GM23338 (cell line): ENCODE results near the gene STRN. TPM values are rescaled to one million over a fixed set of nuclear protein-coding genes. Genes with fewer than 3 reads are reported as not detected.

Experiments used
- ATAC-seq: fragments of 200-7000 bp; cut with Tn5 transposase; 3 replicates; pipeline ENCODE4 v1.9.1; 2020
- DNase-seq: peaks from one replicate; pipeline ENCODE4 v3.0.0-alpha.2; 2015; ENCODE audit warnings: low spot score
- H2AFZ ChIP-seq: fragments of 200-600 bp; sonication (generic); 2 replicates; pipeline ENCODE4 v1.8.0; 2016; ENCODE audit warnings: antibody characterized with exemption, mild to moderate bottlenecking, moderate library complexity
- H3F3A ChIP-seq: fragments of 200-600 bp; sonication (generic); replicated peaks from 2 replicates; pipeline ENCODE4 v1.8.0; 2017; ENCODE audit warnings: antibody characterized with exemption, mixed run types, low read depth
- H3K27ac ChIP-seq: fragments of 200-600 bp; sonication (generic); 2 replicates; pipeline ENCODE4 v1.6.1; 2016; ENCODE audit warnings: low read depth
- H3K27me3 ChIP-seq: fragments of 200-600 bp; sonication (generic); 2 replicates; pipeline ENCODE4 v1.8.0; 2016; ENCODE audit warnings: mild to moderate bottlenecking, mixed run types, moderate library complexity; ENCODE audit not compliant: insufficient read depth
- H3K36me3 ChIP-seq: fragments of 200-600 bp; sonication (generic); 2 replicates; pipeline ENCODE4 v1.8.0; 2016; ENCODE audit warnings: mild to moderate bottlenecking; ENCODE audit not compliant: insufficient read depth
- H3K4me1 ChIP-seq: fragments of 200-600 bp; sonication (generic); 2 replicates; pipeline ENCODE4 v1.8.0; 2016; ENCODE audit warnings: mild to moderate bottlenecking, moderate library complexity; ENCODE audit not compliant: insufficient read depth
- H3K4me2 ChIP-seq: fragments of 200-600 bp; sonication (generic); 2 replicates; pipeline ENCODE4 v1.7.1; 2017; ENCODE audit warnings: mixed run types
- H3K4me3 ChIP-seq: fragments of 200-600 bp; sonication (generic); 2 replicates; pipeline ENCODE4 v1.6.1; 2016; ENCODE audit warnings: mixed run types
- H3K79me2 ChIP-seq: fragments of 200-600 bp; sonication (generic); replicated peaks from 2 replicates; pipeline ENCODE4 v1.8.0; 2017; ENCODE audit warnings: mild to moderate bottlenecking; ENCODE audit not compliant: insufficient read depth
- H3K9me2 ChIP-seq: fragments of 200-600 bp; sonication (generic); 2 replicates; pipeline ENCODE4 v1.8.0; 2017; ENCODE audit not compliant: insufficient read depth
- H4K20me1 ChIP-seq: fragments of 200-600 bp; sonication (generic); replicated peaks from 2 replicates; pipeline ENCODE4 v1.8.0; 2017; ENCODE audit warnings: mild to moderate bottlenecking; ENCODE audit not compliant: insufficient read depth
- H3K27ac Mint-ChIP-seq: 2 replicates; pipeline ENCODE4 v1.8.0; 2020; ENCODE audit warnings: inconsistent platforms, mild to moderate bottlenecking, moderate library complexity, mixed read lengths
- H3K27me3 Mint-ChIP-seq: 3 replicates; pipeline ENCODE4 v1.8.0; 2022; ENCODE audit warnings: low read depth, mild to moderate bottlenecking, moderate library complexity, mixed read lengths, inconsistent platforms; ENCODE audit not compliant: insufficient read depth, poor library complexity
- H3K36me3 Mint-ChIP-seq: 3 replicates; pipeline ENCODE4 v1.8.0; 2021; ENCODE audit warnings: low read depth, mild to moderate bottlenecking, inconsistent platforms, moderate library complexity, mixed read lengths
- H3K4me1 Mint-ChIP-seq: 3 replicates; pipeline ENCODE4 v1.8.0; 2020; ENCODE audit warnings: mild to moderate bottlenecking, inconsistent platforms, mixed read lengths
- H3K4me3 Mint-ChIP-seq: 3 replicates; pipeline ENCODE4 v1.8.0; 2021; ENCODE audit warnings: moderate library complexity, mild to moderate bottlenecking, inconsistent platforms, mixed read lengths
- H3K9me3 Mint-ChIP-seq: 3 replicates; pipeline ENCODE4 v1.8.0; 2020; ENCODE audit warnings: moderate library complexity, mild to moderate bottlenecking, inconsistent platforms, mixed read lengths
- CREB1 ChIP-seq: fragments of 250-450 bp; sonication (Bioruptor Pico); IDR thresholded peaks from 2 replicates; pipeline ENCODE4 v1.5.0; 2020; ENCODE audit warnings: low read depth, mild to moderate bottlenecking, moderate library complexity
- CTCF ChIP-seq, 2 experiments: fragments of 200-600 bp in 1 of 2; sonication (generic) in 1 of 2; conservative IDR thresholded peaks; 2 replicates each; pipeline versions ENCODE4 v1.5.1 to v1.6.1; 2016 to 2017; ENCODE audit warnings: antibody characterized with exemption in 2 of 2, low read depth in 2 of 2, mild to moderate bottlenecking in 2 of 2, moderate library complexity in 1 of 2
- NANOG ChIP-seq: IDR thresholded peaks from 2 replicates; pipeline ENCODE4 v1.6.1; 2016; ENCODE audit warnings: antibody characterized with exemption, borderline replicate concordance
- POLR2AphosphoS5 ChIP-seq: IDR thresholded peaks from 2 replicates; pipeline ENCODE4 v1.6.1; 2016; ENCODE audit warnings: antibody characterized with exemption, low read depth
- ZNF331 ChIP-seq: fragments of 250-450 bp; sonication (Bioruptor Pico); IDR thresholded peaks from 2 replicates; pipeline ENCODE4 v1.5.0; 2020; ENCODE audit warnings: low read depth, mild to moderate bottlenecking, moderate library complexity
- long read RNA-seq: library from polyadenylated mRNA; unstranded; transcript quantifications from one replicate; pipeline ENCODE4 v2.0.0, GENCODE V29; 2020; ENCODE audit not compliant: unreplicated experiment
- polyA plus RNA-seq: library from polyadenylated mRNA; unstranded; fragments of >200 nt; fragmentation: Nextera tagmentation; extraction: Ambion mirVana; gene quantifications from 2 replicates; pipeline ENCODE4 v1.2.1, GENCODE V29; 2016
- total RNA-seq: library from RNA; depleted of rRNA; stranded (reverse); fragments of >200 nt; shearing (Covaris generic); gene quantifications from 2 replicates; pipeline ENCODE4 v1.2.3, GENCODE V29; 2014; rRNA removed
- TF ChIP-seq, protein P1 (sequence below): IDR thresholded peaks from one replicate; pipeline ENCODE4 v1.6.1; 2018; ENCODE audit warnings: antibody characterized with exemption; ENCODE audit not compliant: unreplicated experiment
- TF ChIP-seq, protein P2 (sequence below): IDR thresholded peaks from 2 replicates; pipeline ENCODE4 v1.6.1; 2016; ENCODE audit warnings: antibody characterized with exemption

The STRN gene, protein sequence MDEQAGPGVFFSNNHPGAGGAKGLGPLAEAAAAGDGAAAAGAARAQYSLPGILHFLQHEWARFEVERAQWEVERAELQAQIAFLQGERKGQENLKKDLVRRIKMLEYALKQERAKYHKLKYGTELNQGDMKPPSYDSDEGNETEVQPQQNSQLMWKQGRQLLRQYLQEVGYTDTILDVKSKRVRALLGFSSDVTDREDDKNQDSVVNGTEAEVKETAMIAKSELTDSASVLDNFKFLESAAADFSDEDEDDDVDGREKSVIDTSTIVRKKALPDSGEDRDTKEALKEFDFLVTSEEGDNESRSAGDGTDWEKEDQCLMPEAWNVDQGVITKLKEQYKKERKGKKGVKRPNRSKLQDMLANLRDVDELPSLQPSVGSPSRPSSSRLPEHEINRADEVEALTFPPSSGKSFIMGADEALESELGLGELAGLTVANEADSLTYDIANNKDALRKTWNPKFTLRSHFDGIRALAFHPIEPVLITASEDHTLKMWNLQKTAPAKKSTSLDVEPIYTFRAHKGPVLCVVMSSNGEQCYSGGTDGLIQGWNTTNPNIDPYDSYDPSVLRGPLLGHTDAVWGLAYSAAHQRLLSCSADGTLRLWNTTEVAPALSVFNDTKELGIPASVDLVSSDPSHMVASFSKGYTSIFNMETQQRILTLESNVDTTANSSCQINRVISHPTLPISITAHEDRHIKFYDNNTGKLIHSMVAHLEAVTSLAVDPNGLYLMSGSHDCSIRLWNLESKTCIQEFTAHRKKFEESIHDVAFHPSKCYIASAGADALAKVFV
- total RNA-seq (34.0 and 34.5 TPM in 2 replicates), polyA plus RNA-seq (15.0 and 16.1 TPM in 2 replicates)
- long read RNA-seq, partial matches to known transcripts = 4 of 9 reads
- long read RNA-seq, other reads (novel, unspliced or antisense) = 5 of 9 reads

DNA sequence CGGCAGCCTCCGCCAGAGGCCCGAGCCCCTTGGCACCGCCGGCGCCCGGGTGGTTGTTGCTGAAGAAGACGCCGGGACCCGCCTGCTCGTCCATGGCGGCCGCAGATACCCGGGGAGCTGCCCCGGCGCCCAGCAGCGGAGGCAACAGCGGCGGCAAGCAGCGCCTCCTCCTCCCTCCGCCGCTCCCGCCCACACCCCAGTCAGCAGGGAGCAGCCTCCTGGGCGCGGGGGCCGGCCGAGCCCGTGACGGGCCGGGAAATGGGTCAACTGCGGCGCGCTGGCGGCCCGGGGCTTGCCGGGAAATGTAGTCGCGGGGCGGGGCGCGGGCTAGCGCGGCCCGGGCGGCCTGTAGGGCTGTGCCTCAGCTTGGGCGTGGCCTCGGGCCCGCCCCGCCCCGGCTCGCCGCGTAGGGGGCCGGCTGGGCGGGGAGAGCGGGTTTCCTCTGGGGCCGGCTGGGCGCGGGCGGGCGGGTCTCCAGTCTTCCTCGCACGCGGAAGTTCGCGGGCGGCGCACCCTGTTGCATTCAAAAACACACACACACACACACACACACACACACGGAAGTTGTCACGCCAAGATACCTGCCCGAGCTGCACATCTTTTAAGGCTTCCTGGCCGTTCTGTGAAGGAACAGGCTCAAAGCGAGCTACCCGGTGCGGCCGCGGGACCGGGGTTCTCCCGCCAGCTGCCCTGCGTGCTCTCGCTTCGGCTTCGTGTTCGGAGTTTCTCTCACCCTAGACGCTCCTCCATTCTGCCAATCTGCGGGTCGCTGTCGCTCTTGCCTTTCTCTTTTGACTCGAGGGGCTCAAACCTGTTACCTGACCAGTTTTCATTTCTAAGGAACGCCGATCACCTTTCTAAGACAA lies at the start of gene STRN:
Gene STRN, minus strand, starts transcription at position 167 of the 866 bp plus-strand sequence. Its CDS starts 73 bp downstream, at position 94.
- Histone ChIP-seq H3K4me1 (peaks cover 46% of the 10 kb centered on the region), H3K79me2 (peaks cover 35% of the 10 kb centered on the region), H3K36me3 (no peaks in the 10 kb centered on the region), H2AFZ (peak within 1 kb of the TSS; percentile 73; the same call in 1 of the 2 replicates), H3K4me2 (peak within 1 kb of the TSS; percentile 81), H3K4me3 (peak within 1 kb of the TSS; percentile 92), H3K9me2 (no peaks in the 10 kb centered on the region), H3K27ac (peak within 1 kb of the TSS; percentile 95), H4K20me1 (no peaks in the 10 kb centered on the region), H3K27me3 (no peaks in the 10 kb centered on the region), H3F3A (no peaks in the 10 kb centered on the region; the same call in 1 of the 2 replicates)
- peak within 1 kb of the TSS; percentile 74 for H3K27ac Mint-ChIP-seq
- H3K27me3 Mint-ChIP-seq = peaks cover 16% of the 10 kb centered on the region
- H3K4me1 Mint-ChIP-seq = peaks cover 55% of the 10 kb centered on the region
- H3K9me3 Mint-ChIP-seq = no peaks in the 10 kb centered on the region
- ATAC-seq = peak; percentile 85
- TF ChIP-seq, protein P1, sequence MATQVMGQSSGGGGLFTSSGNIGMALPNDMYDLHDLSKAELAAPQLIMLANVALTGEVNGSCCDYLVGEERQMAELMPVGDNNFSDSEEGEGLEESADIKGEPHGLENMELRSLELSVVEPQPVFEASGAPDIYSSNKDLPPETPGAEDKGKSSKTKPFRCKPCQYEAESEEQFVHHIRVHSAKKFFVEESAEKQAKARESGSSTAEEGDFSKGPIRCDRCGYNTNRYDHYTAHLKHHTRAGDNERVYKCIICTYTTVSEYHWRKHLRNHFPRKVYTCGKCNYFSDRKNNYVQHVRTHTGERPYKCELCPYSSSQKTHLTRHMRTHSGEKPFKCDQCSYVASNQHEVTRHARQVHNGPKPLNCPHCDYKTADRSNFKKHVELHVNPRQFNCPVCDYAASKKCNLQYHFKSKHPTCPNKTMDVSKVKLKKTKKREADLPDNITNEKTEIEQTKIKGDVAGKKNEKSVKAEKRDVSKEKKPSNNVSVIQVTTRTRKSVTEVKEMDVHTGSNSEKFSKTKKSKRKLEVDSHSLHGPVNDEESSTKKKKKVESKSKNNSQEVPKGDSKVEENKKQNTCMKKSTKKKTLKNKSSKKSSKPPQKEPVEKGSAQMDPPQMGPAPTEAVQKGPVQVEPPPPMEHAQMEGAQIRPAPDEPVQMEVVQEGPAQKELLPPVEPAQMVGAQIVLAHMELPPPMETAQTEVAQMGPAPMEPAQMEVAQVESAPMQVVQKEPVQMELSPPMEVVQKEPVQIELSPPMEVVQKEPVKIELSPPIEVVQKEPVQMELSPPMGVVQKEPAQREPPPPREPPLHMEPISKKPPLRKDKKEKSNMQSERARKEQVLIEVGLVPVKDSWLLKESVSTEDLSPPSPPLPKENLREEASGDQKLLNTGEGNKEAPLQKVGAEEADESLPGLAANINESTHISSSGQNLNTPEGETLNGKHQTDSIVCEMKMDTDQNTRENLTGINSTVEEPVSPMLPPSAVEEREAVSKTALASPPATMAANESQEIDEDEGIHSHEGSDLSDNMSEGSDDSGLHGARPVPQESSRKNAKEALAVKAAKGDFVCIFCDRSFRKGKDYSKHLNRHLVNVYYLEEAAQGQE = peak; percentile 20
- TF ChIP-seq, protein P2, sequence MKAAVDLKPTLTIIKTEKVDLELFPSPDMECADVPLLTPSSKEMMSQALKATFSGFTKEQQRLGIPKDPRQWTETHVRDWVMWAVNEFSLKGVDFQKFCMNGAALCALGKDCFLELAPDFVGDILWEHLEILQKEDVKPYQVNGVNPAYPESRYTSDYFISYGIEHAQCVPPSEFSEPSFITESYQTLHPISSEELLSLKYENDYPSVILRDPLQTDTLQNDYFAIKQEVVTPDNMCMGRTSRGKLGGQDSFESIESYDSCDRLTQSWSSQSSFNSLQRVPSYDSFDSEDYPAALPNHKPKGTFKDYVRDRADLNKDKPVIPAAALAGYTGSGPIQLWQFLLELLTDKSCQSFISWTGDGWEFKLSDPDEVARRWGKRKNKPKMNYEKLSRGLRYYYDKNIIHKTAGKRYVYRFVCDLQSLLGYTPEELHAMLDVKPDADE = peak; percentile 66; the same call in 1 of the 2 replicates
- no peak for TF ChIP-seq CTCF (conservative IDR thresholded peaks at IDR 0.05; ENCODE audit: low read depth in 2 of 2)
- TF ChIP-seq ZNF331 (CRISPR knock-in tag) = no peak
- peak; percentile 73 for TF ChIP-seq POLR2AphosphoS5
- no peak for TF ChIP-seq NANOG
- peak; percentile 66 for TF ChIP-seq CREB1
- H3K36me3 Mint-ChIP-seq = peaks cover 2% of the 10 kb centered on the region; the same call in 1 of the 3 replicates
- peak; percentile 97 for DNase-seq
- peak within 1 kb of the TSS; percentile 90 for H3K4me3 Mint-ChIP-seq
